ENCODE measurements around the gene AP2A2. TPM values are rescaled to one million over a fixed set of nuclear protein-coding genes. Genes with fewer than 3 reads are reported as not detected.

AP2A2 gene
- total RNA-seq, 1 experiment from 2014 or later: 39.4 TPM

GRCh38 chr11:1003159-1003558, 77.5 kb downstream of the AP2A2 start:
- Histone ChIP-seq H3K36me3 (ENCODE audit: low read depth) (no peaks in the 10 kb centered on the region), H3K9me2 (ENCODE audit: insufficient read depth) (no peaks in the 10 kb centered on the region), H4K20me1 (ENCODE audit: insufficient read depth) (no peaks in the 10 kb centered on the region), H3K4me2 (no peak overlapping the region), H3K4me3 (no peak overlapping the region), H3K4me1 (replicated peaks; ENCODE audit: insufficient read depth) (no peaks in the 10 kb centered on the region), H3K27ac (no peak overlapping the region), H3K27me3 (ENCODE audit: insufficient read depth, low read depth) (no peaks in the 10 kb centered on the region), H3K79me2 (ENCODE audit: low read depth) (no peaks in the 10 kb centered on the region), H3F3A (ENCODE audit: insufficient read depth, low read depth) (no peaks in the 10 kb centered on the region), H3K9me3 (ENCODE audit: insufficient read depth, low read depth) (no peaks in the 10 kb centered on the region), H2AFZ (no peak overlapping the region)
- no peak for TF ChIP-seq EZH2 (IDR thresholded peaks at IDR 0.05; ENCODE audit: low read depth)
- TF ChIP-seq CTCF (conservative IDR thresholded peaks at IDR 0.05): no peak
- ChIA-PET CTCF (no interaction called here), POLR2A (ENCODE audit: unreplicated experiment) (no interaction called here)
- BruUV-seq (replicated peaks): no TSS peak
- no peak for DNase-seq
- intact Hi-C loops (cut with micrococcal nuclease; ENCODE audit: unreplicated experiment): no loop called here

GRCh38 chr11:1005928-1006327, 80.3 kb downstream of the AP2A2 start:
- Histone ChIP-seq H3K4me1 (replicated peaks; ENCODE audit: insufficient read depth) (no peaks in the 10 kb centered on the region), H3F3A (ENCODE audit: insufficient read depth, low read depth) (no peaks in the 10 kb centered on the region), H3K36me3 (ENCODE audit: low read depth) (no peaks in the 10 kb centered on the region), H3K79me2 (ENCODE audit: low read depth) (no peaks in the 10 kb centered on the region), H3K27ac (no peak overlapping the region), H4K20me1 (ENCODE audit: insufficient read depth) (no peaks in the 10 kb centered on the region), H3K4me2 (no peak overlapping the region), H3K27me3 (ENCODE audit: insufficient read depth, low read depth) (no peaks in the 10 kb centered on the region), H3K9me3 (ENCODE audit: insufficient read depth, low read depth) (no peaks in the 10 kb centered on the region), H2AFZ (no peak overlapping the region), H3K9me2 (ENCODE audit: insufficient read depth) (no peaks in the 10 kb centered on the region), H3K4me3 (no peak overlapping the region)
- no peak for TF ChIP-seq CTCF (conservative IDR thresholded peaks at IDR 0.05)
- no TSS peak for BruUV-seq (replicated peaks)
- ChIA-PET CTCF (no interaction called here), POLR2A (ENCODE audit: unreplicated experiment) (no interaction called here)
- no peak for DNase-seq
- intact Hi-C loops (cut with micrococcal nuclease; ENCODE audit: unreplicated experiment): no loop called here

GRCh38 chr11:1006762-1007161, 81.1 kb downstream of the AP2A2 start:
- H3K36me3 ChIP-seq (ENCODE audit: low read depth): no peaks in the 10 kb centered on the region

More at GRCh38 chr11:1006762-1007161, 81.1 kb downstream of the AP2A2 start:
- TF ChIP-seq EZH2 (IDR thresholded peaks at IDR 0.05; ENCODE audit: low read depth) (no peak), CTCF (conservative IDR thresholded peaks at IDR 0.05) (no peak)
- H3K4me3 ChIP-seq: no peak overlapping the region
- ChIA-PET CTCF (no interaction called here), POLR2A (ENCODE audit: unreplicated experiment) (no interaction called here)
- no peaks in the 10 kb centered on the region for H3K9me3 ChIP-seq (ENCODE audit: insufficient read depth, low read depth)
- no peak overlapping the region for H3K4me2 ChIP-seq
- DNase-seq: no peak
- H3F3A ChIP-seq (ENCODE audit: insufficient read depth, low read depth): no peaks in the 10 kb centered on the region
- no peak overlapping the region for H2AFZ ChIP-seq
- no peaks in the 10 kb centered on the region for H3K27me3 ChIP-seq (ENCODE audit: insufficient read depth, low read depth)
- BruUV-seq (replicated peaks): no TSS peak
- no peaks in the 10 kb centered on the region for H4K20me1 ChIP-seq (ENCODE audit: insufficient read depth)
- no peaks in the 10 kb centered on the region for H3K4me1 ChIP-seq (replicated peaks; ENCODE audit: insufficient read depth)
- H3K27ac ChIP-seq: no peak overlapping the region
- no peaks in the 10 kb centered on the region for H3K79me2 ChIP-seq (ENCODE audit: low read depth)
- intact Hi-C loops (cut with micrococcal nuclease; ENCODE audit: unreplicated experiment): no loop called here
- H3K9me2 ChIP-seq (ENCODE audit: insufficient read depth): no peaks in the 10 kb centered on the region

All from PC-9 (cell line).